AG04450 (cell line): ENCODE measurements around the gene LRRC59. TPM values are rescaled to one million over a fixed set of nuclear protein-coding genes. Genes with fewer than 3 reads are reported as not detected.

Experiments used
- CTCF ChIA-PET: fragments of 300-600, 350-600 bp; formaldehyde crosslinking; extraction: SDS; loops from one replicate; lab custom pipeline; 2022; ENCODE audit warnings: antibody characterized with exemption, inconsistent platforms; lab: Charles Lee
- POLR2A ChIA-PET: fragments of 350-600 bp; formaldehyde crosslinking; extraction: SDS; loops from one replicate; lab custom pipeline; 2021; ENCODE audit warnings: antibody characterized with exemption, inconsistent platforms; lab: Yijun Ruan, JAX
- DNase-seq: peaks from one replicate; pipeline ENCODE4 v3.0.0-alpha.2; 2011; ENCODE audit warnings: low read depth, low spot score
- H3K27ac ChIP-seq: one replicate; pipeline ENCODE4 v1.5.1; 2012; ENCODE audit warnings: low read depth, low read length, control low read depth
- H3K27me3 ChIP-seq: one replicate; pipeline ENCODE4 v1.6.0; 2012; ENCODE audit warnings: low read length; ENCODE audit not compliant: control insufficient read depth, insufficient read depth
- H3K4me3 ChIP-seq: 2 replicates; pipeline ENCODE4 v1.5.1; 2011; ENCODE audit warnings: mild to moderate bottlenecking, low read depth, low read length, control low read depth
- H3K9me3 ChIP-seq: 2 replicates; pipeline ENCODE4 v1.5.1; 2012; ENCODE audit warnings: low read length; ENCODE audit not compliant: control insufficient read depth, insufficient read depth
- polyA plus RNA-seq: library from polyadenylated mRNA; depleted of rRNA; stranded (reverse); fragments of >200 nt; gene quantifications from 2 replicates; pipeline ENCODE4 v1.2.3, GENCODE V29; 2011
- TF ChIP-seq, protein P1 (sequence below): IDR thresholded peaks from 2 replicates; pipeline ENCODE4 v1.5.1; 2011; ENCODE audit warnings: low read depth, low read length, control low read depth, inconsistent platforms

The LRRC59 gene
- polyA plus RNA-seq, 1 experiment = 143 TPM

DNA sequence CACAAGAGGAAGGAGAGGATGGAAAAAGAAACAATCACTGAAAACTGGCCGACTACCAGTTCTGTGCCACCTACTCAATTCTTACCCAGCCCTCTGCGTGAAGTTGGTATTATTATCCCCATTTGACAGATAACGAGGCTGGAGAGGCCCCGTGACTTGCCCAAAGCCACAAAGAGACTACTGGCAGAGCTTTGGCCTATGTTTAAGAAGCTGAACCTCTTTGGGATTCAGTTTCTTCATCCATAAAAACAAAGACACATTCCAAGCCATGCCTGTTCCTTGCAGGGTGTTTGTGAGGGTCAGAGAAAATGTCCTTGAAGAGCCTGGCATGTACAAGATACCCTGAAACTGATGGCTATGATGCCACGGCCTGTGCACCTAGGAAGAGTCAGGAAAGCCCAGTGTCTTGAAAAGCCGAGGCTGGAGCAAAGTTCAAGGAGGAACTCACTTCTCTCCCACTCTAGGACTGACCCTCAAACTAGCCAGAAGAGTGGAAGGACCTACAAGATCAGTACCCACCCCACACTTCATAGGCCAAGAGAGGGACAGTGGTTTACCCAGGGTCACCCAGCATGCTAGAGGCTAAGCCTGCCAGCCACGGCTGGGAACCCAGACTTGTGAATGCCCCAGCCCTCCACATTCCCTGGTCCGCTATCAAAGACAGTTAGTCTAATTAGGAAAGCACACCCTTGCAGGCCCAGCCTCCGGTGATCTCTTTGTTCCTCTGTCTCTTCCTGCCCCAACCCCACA is 27.1 kb upstream of the LRRC59 start:
- DNase-seq = no peak
- H3K27ac ChIP-seq = peak overlapping the region; percentile 57
- H3K4me3 ChIP-seq = no peak overlapping the region
- H3K27me3 ChIP-seq = no peaks in the 10 kb centered on the region
- ChIA-PET CTCF (interaction anchor here (2.0 kb wide), 1 partner anchor 27 kb away, joined by 10 read pairs; the partner anchor contains the start of gene LRRC59), POLR2A (no interaction called here)
- no peaks in the 10 kb centered on the region; the same call in 1 of the 2 replicates for H3K9me3 ChIP-seq
- TF ChIP-seq, protein P1, sequence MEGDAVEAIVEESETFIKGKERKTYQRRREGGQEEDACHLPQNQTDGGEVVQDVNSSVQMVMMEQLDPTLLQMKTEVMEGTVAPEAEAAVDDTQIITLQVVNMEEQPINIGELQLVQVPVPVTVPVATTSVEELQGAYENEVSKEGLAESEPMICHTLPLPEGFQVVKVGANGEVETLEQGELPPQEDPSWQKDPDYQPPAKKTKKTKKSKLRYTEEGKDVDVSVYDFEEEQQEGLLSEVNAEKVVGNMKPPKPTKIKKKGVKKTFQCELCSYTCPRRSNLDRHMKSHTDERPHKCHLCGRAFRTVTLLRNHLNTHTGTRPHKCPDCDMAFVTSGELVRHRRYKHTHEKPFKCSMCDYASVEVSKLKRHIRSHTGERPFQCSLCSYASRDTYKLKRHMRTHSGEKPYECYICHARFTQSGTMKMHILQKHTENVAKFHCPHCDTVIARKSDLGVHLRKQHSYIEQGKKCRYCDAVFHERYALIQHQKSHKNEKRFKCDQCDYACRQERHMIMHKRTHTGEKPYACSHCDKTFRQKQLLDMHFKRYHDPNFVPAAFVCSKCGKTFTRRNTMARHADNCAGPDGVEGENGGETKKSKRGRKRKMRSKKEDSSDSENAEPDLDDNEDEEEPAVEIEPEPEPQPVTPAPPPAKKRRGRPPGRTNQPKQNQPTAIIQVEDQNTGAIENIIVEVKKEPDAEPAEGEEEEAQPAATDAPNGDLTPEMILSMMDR = no peak

DNA sequence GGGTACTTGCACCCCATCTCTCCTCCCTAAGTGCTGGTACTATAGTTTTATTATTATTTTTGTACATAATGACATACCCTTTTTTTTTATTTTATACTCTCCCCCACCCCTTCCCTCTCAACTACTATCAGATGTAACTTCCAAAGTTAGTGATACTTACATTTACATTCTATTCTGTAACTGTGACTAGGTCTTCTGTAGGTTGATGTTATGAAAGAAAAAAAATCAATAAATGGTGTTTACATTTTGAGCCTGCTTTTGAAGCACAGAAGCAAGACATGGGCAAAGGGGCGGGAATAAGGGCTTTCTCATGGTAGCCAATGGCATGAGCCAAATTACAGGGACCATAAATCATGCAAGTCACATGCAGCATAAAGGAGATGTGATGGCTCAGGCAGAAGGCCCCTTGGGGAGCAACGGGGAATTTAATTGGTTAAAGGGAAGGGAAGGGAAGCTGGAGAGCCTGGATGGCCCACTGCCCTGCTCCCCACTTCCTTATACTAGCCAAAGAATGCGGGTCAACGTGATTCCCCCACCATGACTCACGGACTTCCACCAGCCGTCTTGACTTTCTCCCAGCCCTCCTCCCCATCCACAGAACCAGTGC is 26.3 kb upstream of the LRRC59 start:
- Histone ChIP-seq H3K9me3 (no peaks in the 10 kb centered on the region; the same call in 1 of the 2 replicates), H3K4me3 (no peak overlapping the region), H3K27me3 (no peaks in the 10 kb centered on the region), H3K27ac (peak overlapping the region; percentile 57)
- POLR2A ChIA-PET = no interaction called here
- CTCF ChIA-PET = interaction anchor here (2.0 kb wide), 1 partner anchor 26 kb away, joined by 10 read pairs; the partner anchor contains the start of gene LRRC59
- peak; percentile 72 for DNase-seq
- TF ChIP-seq, protein P1 = no peak

DNA sequence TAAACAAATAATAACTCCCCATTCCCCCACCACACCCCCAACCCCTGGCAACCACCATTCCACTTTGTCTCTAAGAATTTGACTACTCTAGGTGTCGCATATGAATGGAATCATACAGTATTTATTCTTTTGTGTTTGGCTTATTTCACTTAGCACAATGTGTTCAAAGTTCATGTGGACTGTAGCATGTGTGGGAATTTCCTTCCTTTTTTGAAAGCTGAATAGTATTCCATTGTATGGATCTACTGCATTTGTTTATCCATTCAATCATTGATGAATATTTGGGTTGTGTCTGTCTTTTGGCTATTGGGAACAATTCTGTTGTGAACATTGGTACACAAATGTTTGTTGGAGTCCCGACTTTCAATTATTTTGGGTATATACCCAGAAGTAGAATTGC is 25.4 kb upstream of the LRRC59 start:
- ChIA-PET POLR2A (no interaction called here), CTCF (interaction anchor here (3.1 kb wide), 1 partner anchor 25 kb away, joined by 25 read pairs; the partner anchor contains the start of gene LRRC59)
- H3K9me3 ChIP-seq = no peaks in the 10 kb centered on the region; the same call in 1 of the 2 replicates
- no peak for DNase-seq
- H3K4me3 ChIP-seq = no peak overlapping the region
- H3K27ac ChIP-seq = no peak overlapping the region
- H3K27me3 ChIP-seq = no peaks in the 10 kb centered on the region
- TF ChIP-seq, protein P1 = no peak

DNA sequence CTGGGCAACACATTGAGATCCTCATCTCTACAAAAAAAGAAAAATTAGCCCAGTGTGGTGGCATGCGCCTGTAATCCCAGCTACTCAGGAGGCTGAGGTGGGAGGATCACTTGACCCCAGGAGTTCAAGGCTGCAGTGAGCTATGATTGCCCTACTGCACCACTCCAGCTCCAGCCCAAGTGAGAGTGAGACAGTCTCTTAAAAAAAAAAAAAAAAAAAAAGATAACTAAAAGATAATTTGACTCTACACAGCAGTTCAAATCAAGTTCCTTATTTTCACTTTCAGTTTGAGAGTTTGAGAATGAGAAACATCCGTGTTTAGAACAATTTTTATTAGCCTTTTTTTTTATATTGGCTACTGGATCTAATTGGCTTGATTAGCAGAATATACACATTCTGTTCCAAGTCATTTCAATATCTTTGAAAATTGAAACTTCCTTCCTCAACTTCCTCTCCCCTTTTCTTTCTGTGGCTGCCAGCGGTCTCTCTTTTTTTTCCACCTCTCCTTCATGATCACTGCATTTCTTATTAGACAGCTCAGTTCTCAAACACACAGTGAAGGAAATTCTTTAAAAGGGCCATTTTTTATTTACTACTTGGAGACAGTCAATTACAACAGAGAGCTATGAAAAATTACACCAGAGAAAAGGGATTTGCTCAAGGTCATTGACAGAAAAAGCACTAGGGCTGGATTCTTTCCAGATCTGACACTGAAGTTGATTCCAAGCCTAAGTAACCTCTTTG is 24.2 kb upstream of the LRRC59 start:
- H3K27ac ChIP-seq = no peak overlapping the region
- H3K9me3 ChIP-seq = no peaks in the 10 kb centered on the region; the same call in 1 of the 2 replicates
- peak overlapping the region; percentile 20; the same call in 1 of the 2 replicates for H3K4me3 ChIP-seq
- no peaks in the 10 kb centered on the region for H3K27me3 ChIP-seq
- DNase-seq = no peak
- CTCF ChIA-PET = interaction anchor here (0.6 to 3.1 kb wide), 4 partner anchors 11 to 57 kb away, joined by 3 to 25 read pairs (median 6); partner anchors contain the start of gene LRRC59
- POLR2A ChIA-PET = interaction anchor here (1.0 kb wide), 1 partner anchor 24 kb away, joined by 3 read pairs; the partner anchor contains the start of gene LRRC59
- TF ChIP-seq, protein P1 = no peak
